Esophagus squamous epithelium (tissue), 5 donors: ENCODE data around the gene PFDN1. TPM values are rescaled to one million over a fixed set of nuclear protein-coding genes. Genes with fewer than 3 reads are reported as not detected.

Experiments
- DNase-seq: peaks from one replicate; lab custom pipeline; 2025; lab: John Stamatoyannopoulos, UW
- H3K27ac ChIP-seq, 4 donors: fragments of 200-600 bp; sonication (generic); one replicate each; pipeline ENCODE4 v1.5.1; 2016 to 2019; ENCODE audit warnings: mild to moderate bottlenecking in 1 of 4
- H3K27me3 ChIP-seq, 4 donors: fragments of 200-600 bp; sonication (generic); 1 replicate in 3 of 4; 2 replicates in 1 of 4; pipeline versions ENCODE4 v1.5.1 to v1.6.0; 2017 to 2021; ENCODE audit warnings: antibody characterized with exemption in 1 of 4
- H3K36me3 ChIP-seq, 3 donors: fragments of 200-600 bp; sonication (generic); one replicate each; pipeline ENCODE4 v1.5.1; 2016 to 2019
- H3K4me1 ChIP-seq, 3 donors: fragments of 200-600 bp; sonication (generic); one replicate each; pipeline ENCODE4 v1.5.1; 2017 to 2019
- H3K4me3 ChIP-seq, 4 donors: fragments of 200-600 bp; sonication (generic); 1 replicate in 3 of 4; 2 replicates in 1 of 4; pipeline ENCODE4 v1.5.1; 2016 to 2019; ENCODE audit warnings: mild to moderate bottlenecking in 2 of 4, moderate library complexity in 1 of 4
- H3K9me3 ChIP-seq, 3 donors: fragments of 200-600 bp; sonication (generic); one replicate each; pipeline ENCODE4 v1.5.1; 2016 to 2019
- CTCF ChIP-seq, 6 experiments: fragments of 450-650 bp in 4 of 6; fragments of 200-600 bp in 2 of 6; sonication (generic) in 2 of 6; IDR thresholded peaks; one replicate each; pipeline ENCODE4 v1.5.1; 2016 to 2019; ENCODE audit warnings: antibody characterized with exemption in 6 of 6, mild to moderate bottlenecking in 4 of 6, moderate library complexity in 4 of 6
- POLR2A ChIP-seq, 4 donors: fragments of 450-650 bp; IDR thresholded peaks; one replicate each; pipeline ENCODE4 v1.6.1; 2017; ENCODE audit warnings: antibody characterized with exemption in 4 of 4, mild to moderate bottlenecking in 4 of 4, moderate library complexity in 3 of 4
- WGBS, 2 donors: methylation state at CpG; one replicate each; pipeline ENCODE4 v1.1.5; 2018; 5-methylcytosine and 5-hydroxymethylcytosine counted together
- intact Hi-C: fragments of 100-400 bp; cut with DNase I; formaldehyde crosslinking; loops from one replicate; pipeline ENCODE4 v1.15.0; 2022
- total RNA-seq, 4 donors: library from RNA; depleted of rRNA; stranded (reverse); fragments of >200 nt; gene quantifications; one replicate each; pipeline ENCODE4 v1.1.0, GENCODE V29; 2016
- donor health status: DM: yes; HTN: yes; CAD: no.

Gene PFDN1
- total RNA-seq, 4 donors from 2014 or later: 38.1 to 67.5 (median 60.4) TPM

- no peak for TF ChIP-seq CTCF (IDR thresholded peaks at IDR 0.05)
- TF ChIP-seq POLR2A (IDR thresholded peaks at IDR 0.05): no peak
- 56 to 61% methylated on average over 2 of the region's 2 CpGs for WGBS, 2 donors
- Histone ChIP-seq H3K4me1 (peaks cover 16 to 80% (median 69%) of the 10 kb centered on the region in 3 donors), H3K36me3 (peaks cover 3 to 98% (median 7%) of the 10 kb centered on the region in 3 donors), H3K9me3 (no peaks in the 10 kb centered on the region), H3K4me3 (no peak overlapping the region), H3K27me3 (no peaks in the 10 kb centered on the region), H3K27ac (no peak overlapping the region)
- intact Hi-C loops: no loop called here
- no peak for DNase-seq
Observed at GRCh38 chr5:140338908-140339307, 36.0 kb upstream of the PFDN1 start.

GRCh38 chr5:140338336-140338735, 35.4 kb upstream of the PFDN1 start:
- Histone ChIP-seq H3K9me3 (no peaks in the 10 kb centered on the region), H3K36me3 (peaks cover 3 to 98% (median 7%) of the 10 kb centered on the region in 3 donors), H3K4me3 (no peak overlapping the region), H3K27ac (no peak overlapping the region), H3K27me3 (no peaks in the 10 kb centered on the region), H3K4me1 (peaks cover 16 to 75% (median 65%) of the 10 kb centered on the region in 3 donors)
- WGBS, 2 donors: 21 to 32% methylated on average over 3 of the region's 3 CpGs
- TF ChIP-seq POLR2A (IDR thresholded peaks at IDR 0.05): no peak
- no peak for TF ChIP-seq CTCF (IDR thresholded peaks at IDR 0.05)
- intact Hi-C loops: no loop called here
- no peak for DNase-seq

GRCh38 chr5:140337880-140338279, 35.0 kb upstream of the PFDN1 start:
- no peak for DNase-seq
- 38 to 50% methylated on average over 1 of the region's 1 CpG for WGBS, 2 donors
- H3K27me3 ChIP-seq: no peaks in the 10 kb centered on the region
- TF ChIP-seq POLR2A (IDR thresholded peaks at IDR 0.05): no peak
- no peak for TF ChIP-seq CTCF (IDR thresholded peaks at IDR 0.05)
- peak overlapping the region in 1 of 4 donors; percentile 14 for H3K27ac ChIP-seq
- peaks cover 7 to 98% (median 7%) of the 10 kb centered on the region in 3 donors for H3K36me3 ChIP-seq
- no peaks in the 10 kb centered on the region for H3K9me3 ChIP-seq
- H3K4me3 ChIP-seq: no peak overlapping the region
- intact Hi-C loops: no loop called here
- H3K4me1 ChIP-seq: peaks cover 13 to 70% (median 63%) of the 10 kb centered on the region in 3 donors

- peaks cover 11 to 97% (median 15%) of the 10 kb centered on the region in 3 donors for H3K36me3 ChIP-seq
- WGBS, 2 donors: 46 to 63% methylated on average over 5 of the region's 5 CpGs
Observed at GRCh38 chr5:140336388-140336787, 33.5 kb upstream of the PFDN1 start.

GRCh38 chr5:140331638-140332037, 28.7 kb upstream of the PFDN1 start:
- WGBS, 2 donors: 71 to 80% methylated on average over 1 of the region's 1 CpG
- peaks cover 4 to 52% (median 15%) of the 10 kb centered on the region in 3 donors for H3K36me3 ChIP-seq
- DNase-seq: no peak
- TF ChIP-seq CTCF (IDR thresholded peaks at IDR 0.05) (no peak), POLR2A (IDR thresholded peaks at IDR 0.05) (no peak)
- H3K4me1 ChIP-seq: peaks cover 0 to 30% (median 16%) of the 10 kb centered on the region in 3 donors
- intact Hi-C loops: no loop called here
- H3K27me3 ChIP-seq: no peaks in the 10 kb centered on the region
- no peaks in the 10 kb centered on the region for H3K9me3 ChIP-seq
- H3K4me3 ChIP-seq: no peak overlapping the region
- H3K27ac ChIP-seq: no peak overlapping the region

More at GRCh38 chr5:140336388-140336787, 33.5 kb upstream of the PFDN1 start:
- Histone ChIP-seq H3K9me3 (no peaks in the 10 kb centered on the region), H3K4me3 (no peak overlapping the region), H3K27me3 (no peaks in the 10 kb centered on the region), H3K27ac (peak overlapping the region in 3 of 4 donors; percentile 17 to 68 (median 64)), H3K4me1 (peaks cover 10 to 55% (median 48%) of the 10 kb centered on the region in 3 donors)
- intact Hi-C loops: no loop called here
- TF ChIP-seq CTCF (IDR thresholded peaks at IDR 0.05): no peak
- no peak for TF ChIP-seq POLR2A (IDR thresholded peaks at IDR 0.05)
- DNase-seq: no peak
